Activated T-helper 17 cell treated with anti-CD3 and anti-CD28 coated beads, Interleukin-2, amount 50 U/mL, for 72 hours (primary cell): ENCODE results near the gene C17orf50. TPM values are rescaled to one million over a fixed set of nuclear protein-coding genes. Genes with fewer than 3 reads are reported as not detected.
A peak's percentile ranks its signal among the peaks of the same experiment; 100 is the strongest.

Experiments
- ATAC-seq: fragments of 150-1000 bp; cut with Tn5 transposase; replicated peaks from 2 replicates; pipeline ENCODE4 v1.10.0; 2021; ENCODE audit warnings: mild to moderate bottlenecking, moderate library complexity
- H3K27ac Mint-ChIP-seq: one replicate; pipeline ENCODE4 v1.8.0; 2022; ENCODE audit warnings: mixed read lengths
- H3K27me3 Mint-ChIP-seq: one replicate; pipeline ENCODE4 v1.8.0; 2022; ENCODE audit warnings: mixed read lengths
- H3K36me3 Mint-ChIP-seq: one replicate; pipeline ENCODE4 v1.8.0; 2022; ENCODE audit warnings: low read depth, mild to moderate bottlenecking, mixed read lengths
- H3K4me1 Mint-ChIP-seq: one replicate; pipeline ENCODE4 v1.8.0; 2022; ENCODE audit warnings: mixed read lengths
- H3K4me3 Mint-ChIP-seq: one replicate; pipeline ENCODE4 v1.8.0; 2022; ENCODE audit warnings: mild to moderate bottlenecking, mixed read lengths
- H3K9me3 Mint-ChIP-seq: one replicate; pipeline ENCODE4 v1.8.0; 2022; ENCODE audit warnings: mixed read lengths
- total RNA-seq, 2 donors: library from RNA; stranded (reverse); gene quantifications; one replicate each; pipeline ENCODE4 v1.2.3, GENCODE V29; 2022

C17orf50 gene
- total RNA-seq, 2 donors from 2014 or later, result not detected

DNA sequence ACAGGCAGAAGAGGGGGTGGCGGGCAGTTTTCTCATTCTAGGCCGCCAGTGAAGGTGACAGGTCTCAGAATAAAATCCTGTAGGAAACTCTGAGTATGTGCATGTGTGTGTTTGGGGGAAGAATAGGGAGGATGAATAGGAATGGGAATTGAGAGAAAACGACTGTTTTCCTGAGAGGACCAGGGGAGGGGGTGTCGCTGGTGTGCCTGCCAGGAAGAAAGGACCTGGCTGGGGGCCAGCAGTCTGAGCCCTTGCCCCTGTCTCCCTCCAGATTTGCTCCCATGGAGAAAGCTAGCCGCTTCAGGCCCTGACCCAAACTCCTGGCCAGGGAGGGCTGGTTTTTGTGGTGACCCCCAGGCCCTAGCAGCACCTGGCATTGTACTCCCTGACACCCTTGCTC is 14.4 kb downstream of the C17orf50 start:
- no peaks in the 10 kb centered on the region for H3K9me3 Mint-ChIP-seq

DNA sequence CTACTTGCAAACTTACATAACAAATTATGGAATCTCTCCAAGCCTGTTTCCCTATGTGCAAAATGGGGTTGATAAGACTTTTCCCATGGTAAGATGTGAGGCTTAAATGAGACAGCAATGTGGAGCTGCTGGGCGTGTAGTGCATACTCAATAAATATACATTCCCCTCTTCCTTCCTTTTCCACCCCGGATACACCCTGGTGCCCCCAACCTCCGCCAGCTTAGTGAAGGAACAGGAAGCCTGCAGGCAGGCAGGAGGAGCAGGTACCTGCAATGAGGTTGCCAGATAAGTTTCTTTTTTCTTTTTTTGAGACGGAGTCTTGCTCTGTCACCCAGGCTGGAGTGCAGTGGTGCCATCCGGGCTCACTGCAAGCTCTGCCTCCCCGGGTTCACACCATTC is 14.9 kb downstream of the C17orf50 start:
- Mint-ChIP-seq H3K4me3 (no peak overlapping the region), H3K27me3 (peaks cover 7% of the 10 kb centered on the region), H3K27ac (no peak overlapping the region), H3K36me3 (no peaks in the 10 kb centered on the region), H3K4me1 (no peaks in the 10 kb centered on the region), H3K9me3 (no peaks in the 10 kb centered on the region)
- ATAC-seq, result no peak

More for the DNA sequence above, 14.4 kb downstream of the C17orf50 start:
- H3K4me3 Mint-ChIP-seq, result no peak overlapping the region
- no peak overlapping the region for H3K27ac Mint-ChIP-seq
- H3K36me3 Mint-ChIP-seq, result no peaks in the 10 kb centered on the region
- no peak for ATAC-seq
- H3K27me3 Mint-ChIP-seq, result peaks cover 7% of the 10 kb centered on the region
- no peaks in the 10 kb centered on the region for H3K4me1 Mint-ChIP-seq

DNA sequence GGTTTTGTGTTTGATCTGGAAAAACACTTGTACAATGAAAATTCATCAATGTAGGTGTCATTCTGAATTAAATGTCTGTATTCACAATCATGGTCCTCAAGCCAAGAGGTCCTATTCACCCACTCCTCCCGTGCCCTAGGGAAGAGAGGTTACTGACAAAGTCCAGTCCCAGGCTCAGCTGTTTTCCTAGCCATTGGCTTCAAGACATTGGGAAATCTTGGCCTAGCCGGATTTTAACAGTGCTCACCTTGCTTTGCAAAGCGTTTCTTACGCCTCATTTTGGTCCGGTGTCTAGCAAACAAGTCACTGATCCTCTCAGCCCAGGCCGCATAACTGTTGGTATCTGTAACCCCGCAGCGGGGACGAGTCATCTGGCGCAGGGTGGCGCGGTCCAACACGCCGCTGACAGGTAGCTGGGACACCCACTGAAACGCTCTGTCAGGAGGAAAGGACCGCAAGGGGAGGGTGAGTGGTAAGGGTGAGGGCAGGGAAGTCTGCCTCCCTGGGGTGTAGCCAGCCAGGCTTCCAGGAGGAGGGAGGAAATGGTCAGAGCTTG is 18.0 kb downstream of the C17orf50 start:
- ATAC-seq, result no peak
- Mint-ChIP-seq H3K9me3 (no peaks in the 10 kb centered on the region), H3K27me3 (peaks cover 15% of the 10 kb centered on the region), H3K27ac (no peak overlapping the region), H3K36me3 (no peaks in the 10 kb centered on the region), H3K4me3 (no peak overlapping the region), H3K4me1 (no peaks in the 10 kb centered on the region)

DNA sequence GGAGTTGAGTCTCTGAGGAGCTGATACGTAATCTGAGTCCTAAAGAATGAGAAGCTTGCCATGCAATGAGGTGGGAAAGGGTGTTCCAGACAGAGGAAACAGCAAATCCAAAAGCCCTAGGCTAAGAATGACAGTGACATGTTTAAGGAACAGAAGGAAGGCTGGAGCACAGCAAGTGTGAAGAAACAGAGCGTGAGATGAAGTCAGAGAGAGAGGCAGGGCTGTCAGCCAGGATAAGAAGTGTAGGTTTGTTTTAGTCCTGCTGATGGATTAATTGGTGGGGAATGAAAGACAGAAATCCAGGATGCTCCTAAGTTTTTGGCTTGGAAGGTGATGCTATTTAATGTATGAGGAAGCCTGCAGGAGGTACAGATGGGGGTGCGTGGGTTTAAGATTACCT is 20.3 kb downstream of the C17orf50 start:
- H3K4me3 Mint-ChIP-seq, result no peak overlapping the region
- no peaks in the 10 kb centered on the region for H3K36me3 Mint-ChIP-seq
- H3K27me3 Mint-ChIP-seq, result peaks cover 12% of the 10 kb centered on the region
- no peak for ATAC-seq
- no peaks in the 10 kb centered on the region for H3K9me3 Mint-ChIP-seq
- no peak overlapping the region for H3K27ac Mint-ChIP-seq
- H3K4me1 Mint-ChIP-seq, result no peaks in the 10 kb centered on the region

- ATAC-seq, result no peak
- no peak overlapping the region for H3K4me3 Mint-ChIP-seq
- no peaks in the 10 kb centered on the region for H3K36me3 Mint-ChIP-seq
- H3K4me1 Mint-ChIP-seq, result no peaks in the 10 kb centered on the region
- no peak overlapping the region for H3K27ac Mint-ChIP-seq
- H3K27me3 Mint-ChIP-seq, result peaks cover 12% of the 10 kb centered on the region
- H3K9me3 Mint-ChIP-seq, result no peaks in the 10 kb centered on the region
Measured at GRCh38 chr17:35784895-35785294, 24.2 kb downstream of the C17orf50 start.

GRCh38 chr17:35786941-35787432 is 26.3 kb downstream of the C17orf50 start:
- no peaks in the 10 kb centered on the region for H3K4me1 Mint-ChIP-seq
- H3K4me3 Mint-ChIP-seq, result no peak overlapping the region
- no peaks in the 10 kb centered on the region for H3K36me3 Mint-ChIP-seq
- peaks cover 10% of the 10 kb centered on the region for H3K27me3 Mint-ChIP-seq
- H3K9me3 Mint-ChIP-seq, result no peaks in the 10 kb centered on the region
- no peak overlapping the region for H3K27ac Mint-ChIP-seq
- ATAC-seq, result no peak

DNA sequence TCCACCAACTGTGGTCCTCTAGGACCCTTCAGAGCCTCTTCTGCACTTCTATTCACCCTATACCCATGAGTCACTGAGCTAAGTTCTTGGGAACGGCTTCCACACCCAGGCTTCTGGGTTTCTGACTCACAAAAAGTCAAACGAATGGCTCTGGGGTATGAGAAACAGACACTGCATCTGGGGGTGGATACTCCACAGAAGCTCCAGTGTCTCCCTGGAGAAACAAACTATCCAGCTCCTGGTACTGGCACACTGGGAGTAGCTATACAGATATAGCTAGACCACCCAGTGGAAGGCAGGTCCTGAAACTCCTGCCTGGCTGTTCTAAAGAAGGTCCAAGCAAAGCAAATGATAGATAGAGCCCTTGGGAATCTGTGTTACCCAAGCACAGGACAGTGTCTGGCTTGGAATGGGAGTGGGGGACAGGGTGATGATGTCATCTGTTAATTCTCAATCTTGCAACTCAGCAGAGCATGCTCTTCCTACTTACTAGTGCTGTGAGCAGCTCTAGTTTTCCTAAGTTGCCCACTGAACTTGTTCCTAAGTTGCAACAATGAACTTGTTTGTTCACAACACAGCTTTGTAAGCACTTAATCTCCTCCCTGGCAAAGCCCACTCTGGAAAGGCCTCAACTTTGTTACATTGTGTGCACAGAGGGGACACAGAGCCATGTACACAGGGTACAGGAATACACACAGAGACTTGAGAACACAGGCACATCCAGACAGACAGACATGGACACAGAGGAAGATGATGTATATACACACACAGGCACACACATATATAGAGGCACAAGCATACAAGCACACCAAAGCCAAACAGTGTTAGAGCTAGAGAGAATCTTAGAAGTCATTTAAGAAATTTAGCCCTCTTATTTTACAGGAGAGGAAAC is 28.0 kb downstream of the C17orf50 start:
- H3K27me3 Mint-ChIP-seq, result peaks cover 15% of the 10 kb centered on the region
- H3K36me3 Mint-ChIP-seq, result no peaks in the 10 kb centered on the region
- no peak overlapping the region for H3K4me3 Mint-ChIP-seq
- no peaks in the 10 kb centered on the region for H3K4me1 Mint-ChIP-seq
- no peak overlapping the region for H3K27ac Mint-ChIP-seq
- no peak for ATAC-seq
- H3K9me3 Mint-ChIP-seq, result no peaks in the 10 kb centered on the region

DNA sequence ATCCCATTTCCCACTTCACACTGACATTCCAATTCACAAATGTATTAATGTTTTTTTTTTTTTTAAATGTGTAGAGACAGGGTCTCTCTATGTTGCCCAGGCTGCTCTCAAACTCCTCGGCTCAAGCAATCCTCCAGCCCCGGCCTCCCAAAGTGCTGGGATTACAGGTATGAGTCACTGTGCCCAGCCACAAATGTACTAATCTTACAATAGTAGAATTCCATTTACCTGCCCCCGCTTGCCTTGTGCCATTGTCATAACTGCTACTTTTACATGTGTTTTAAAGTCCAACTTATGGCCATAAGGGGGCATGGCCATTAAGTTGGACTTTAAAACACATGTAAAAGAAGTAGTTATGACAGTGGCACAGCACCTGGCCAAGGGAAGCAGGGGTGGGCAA is 30.2 kb downstream of the C17orf50 start:
- ATAC-seq, result no peak
- no peaks in the 10 kb centered on the region for H3K4me1 Mint-ChIP-seq
- no peaks in the 10 kb centered on the region for H3K36me3 Mint-ChIP-seq
- peaks cover 17% of the 10 kb centered on the region for H3K27me3 Mint-ChIP-seq
- H3K4me3 Mint-ChIP-seq, result no peak overlapping the region
- no peaks in the 10 kb centered on the region for H3K9me3 Mint-ChIP-seq
- H3K27ac Mint-ChIP-seq, result no peak overlapping the region

GRCh38 chr17:35791681-35792350 is 31.1 kb downstream of the C17orf50 start:
- H3K9me3 Mint-ChIP-seq, result no peaks in the 10 kb centered on the region
- no peak overlapping the region for H3K4me3 Mint-ChIP-seq
- H3K27me3 Mint-ChIP-seq, result peaks cover 23% of the 10 kb centered on the region
- no peaks in the 10 kb centered on the region for H3K36me3 Mint-ChIP-seq
- no peak for ATAC-seq
- no peaks in the 10 kb centered on the region for H3K4me1 Mint-ChIP-seq
- no peak overlapping the region for H3K27ac Mint-ChIP-seq

DNA sequence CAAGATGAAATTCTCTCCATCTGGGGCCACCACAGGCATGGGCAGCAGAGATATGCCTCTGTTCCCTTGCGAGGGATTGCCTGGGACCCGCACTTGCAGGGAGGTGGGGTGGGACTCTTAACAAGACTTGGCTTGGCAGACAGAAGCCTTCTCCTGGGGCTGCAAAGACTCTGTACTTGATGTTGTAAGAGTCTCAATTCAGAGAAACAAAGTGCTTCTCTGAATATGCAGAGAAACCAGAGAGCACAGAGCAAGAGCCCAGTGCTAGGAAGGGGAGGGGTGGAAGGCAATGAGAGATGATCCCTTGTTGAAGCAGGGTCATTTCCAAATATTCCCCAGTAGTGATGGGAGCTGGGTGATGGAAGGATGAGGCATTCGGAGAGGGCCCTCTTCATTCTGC is 32.6 kb downstream of the C17orf50 start:
- Mint-ChIP-seq H3K9me3 (no peaks in the 10 kb centered on the region), H3K36me3 (no peaks in the 10 kb centered on the region), H3K4me1 (no peaks in the 10 kb centered on the region), H3K27ac (no peak overlapping the region), H3K4me3 (no peak overlapping the region), H3K27me3 (peaks cover 23% of the 10 kb centered on the region)
- ATAC-seq, result no peak

GRCh38 chr17:35795007-35795870 is 34.6 kb downstream of the C17orf50 start, which contains the start of gene MMP28:
MMP28 (minus strand) TSS chr17:35795641; CDS start chr17:35795377, 264 bp downstream.
- Mint-ChIP-seq H3K4me1 (no peaks in the 10 kb centered on the region), H3K4me3 (peak within 1 kb of the TSS; percentile 61), H3K27ac (no peak within 1 kb of the TSS), H3K27me3 (peaks cover 22% of the 10 kb centered on the region), H3K36me3 (no peaks in the 10 kb centered on the region), H3K9me3 (no peaks in the 10 kb centered on the region)
- peak; percentile 87 for ATAC-seq

GRCh38 chr17:35795871-35796265 is 35.2 kb downstream of the C17orf50 start:
- H3K4me1 Mint-ChIP-seq, result no peaks in the 10 kb centered on the region
- peak overlapping the region; percentile 61 for H3K4me3 Mint-ChIP-seq
- ATAC-seq, result no peak
- no peaks in the 10 kb centered on the region for H3K9me3 Mint-ChIP-seq
- H3K36me3 Mint-ChIP-seq, result no peaks in the 10 kb centered on the region
- H3K27me3 Mint-ChIP-seq, result peaks cover 22% of the 10 kb centered on the region
- no peak overlapping the region for H3K27ac Mint-ChIP-seq

DNA sequence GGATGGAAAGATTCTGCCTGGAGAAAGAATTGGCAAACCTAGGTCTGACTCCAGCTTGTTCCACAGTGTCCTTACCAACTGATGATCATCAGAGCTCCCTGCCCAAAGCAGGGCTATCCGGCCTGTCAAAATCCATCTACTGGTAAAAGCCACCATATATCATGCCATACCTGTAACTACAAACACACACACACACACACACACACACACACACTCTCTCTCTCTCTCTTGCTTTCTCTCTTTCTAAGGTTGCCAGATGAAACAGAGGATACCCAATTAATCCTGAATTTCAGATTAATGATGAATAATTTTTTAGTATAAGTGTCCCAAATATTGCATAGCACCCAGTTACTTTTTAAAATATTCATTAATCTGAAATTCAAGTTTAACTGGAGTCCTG is 36.3 kb downstream of the C17orf50 start:
- Mint-ChIP-seq H3K4me3 (no peak overlapping the region), H3K36me3 (no peaks in the 10 kb centered on the region), H3K9me3 (no peaks in the 10 kb centered on the region), H3K4me1 (no peaks in the 10 kb centered on the region), H3K27me3 (peaks cover 21% of the 10 kb centered on the region), H3K27ac (no peak overlapping the region)
- no peak for ATAC-seq

- ATAC-seq, result no peak
- no peaks in the 10 kb centered on the region for H3K36me3 Mint-ChIP-seq
- H3K4me3 Mint-ChIP-seq, result no peak overlapping the region
- peaks cover 17% of the 10 kb centered on the region for H3K27me3 Mint-ChIP-seq
- H3K4me1 Mint-ChIP-seq, result no peaks in the 10 kb centered on the region
- H3K27ac Mint-ChIP-seq, result no peak overlapping the region
- H3K9me3 Mint-ChIP-seq, result no peaks in the 10 kb centered on the region
Measured at GRCh38 chr17:35797370-35797769, 36.7 kb downstream of the C17orf50 start.
